ENCODE results near the gene DNMBP.

- TF ChIP-seq CTCF (IDR thresholded peaks at IDR 0.05; ENCODE audit: insufficient read depth, low read length) = no peak
- no peak for TF ChIP-seq POLR2AphosphoS5 (IDR thresholded peaks at IDR 0.05; ENCODE audit: low read depth)
- no peak for TF ChIP-seq SPI1 (IDR thresholded peaks at IDR 0.05; ENCODE audit: borderline replicate concordance, low read depth)
Observed at GRCh38 chr10:99883523-99883922, 126.2 kb downstream of the DNMBP start.

Data from HL-60 (cell line).